ENCODE results near the gene TRIM16. TPM values are rescaled to one million over a fixed set of nuclear protein-coding genes. Genes with fewer than 3 reads are reported as not detected.
"Not testable (repeated sequence)": the region's sequence is repeated elsewhere in the genome, so short reads cannot be mapped to it uniquely, and the experiment has no call there.

Gene TRIM16
- polyA plus RNA-seq, 4 donors = 22.3 to 25.7 (median 24.8) TPM

DNA sequence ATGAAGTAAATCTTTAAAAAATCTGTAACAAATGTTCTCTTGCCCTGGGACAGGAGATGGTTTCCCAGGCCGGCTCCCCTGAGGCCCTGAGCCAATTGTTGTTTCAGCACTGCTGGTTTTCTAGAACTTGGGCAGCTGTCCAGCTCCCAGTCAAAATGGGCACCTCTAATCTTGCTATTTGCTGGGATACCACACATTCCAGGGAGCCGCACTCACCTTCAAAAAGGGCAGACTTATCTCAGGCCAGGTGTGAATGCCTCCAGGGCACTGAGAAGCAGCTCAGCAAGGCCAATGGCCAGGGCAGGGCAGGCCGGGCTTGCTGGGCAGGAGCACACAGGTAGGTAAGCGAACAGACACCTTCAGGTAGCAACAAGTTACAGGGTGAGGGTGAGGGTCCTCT lies 24.4 kb downstream of the TRIM16 start:
- no peak for DNase-seq (ENCODE audit: low read depth in 4 of 4, low spot score in 3 of 4)

DNA sequence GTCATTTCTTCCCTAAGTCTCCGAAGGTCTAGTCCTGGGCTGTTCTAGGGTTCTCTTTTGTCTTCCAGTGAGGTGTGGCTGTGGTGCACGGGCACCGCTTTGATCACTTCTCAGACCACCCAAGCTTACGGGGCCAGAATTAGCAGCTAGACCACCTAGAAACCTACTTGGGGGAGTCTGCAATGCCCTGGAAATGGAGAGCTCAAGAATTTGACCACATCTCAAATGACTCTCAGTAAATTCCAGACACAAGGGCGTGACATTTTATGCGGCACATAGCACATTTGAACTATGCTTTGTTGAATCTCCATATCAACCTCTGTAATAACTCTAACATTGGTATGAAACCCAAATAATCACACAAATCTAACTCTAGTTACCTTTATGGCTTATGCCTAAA lies 24.9 kb downstream of the TRIM16 start:
- no peak for DNase-seq (ENCODE audit: low read depth in 4 of 4, low spot score in 3 of 4)

DNA sequence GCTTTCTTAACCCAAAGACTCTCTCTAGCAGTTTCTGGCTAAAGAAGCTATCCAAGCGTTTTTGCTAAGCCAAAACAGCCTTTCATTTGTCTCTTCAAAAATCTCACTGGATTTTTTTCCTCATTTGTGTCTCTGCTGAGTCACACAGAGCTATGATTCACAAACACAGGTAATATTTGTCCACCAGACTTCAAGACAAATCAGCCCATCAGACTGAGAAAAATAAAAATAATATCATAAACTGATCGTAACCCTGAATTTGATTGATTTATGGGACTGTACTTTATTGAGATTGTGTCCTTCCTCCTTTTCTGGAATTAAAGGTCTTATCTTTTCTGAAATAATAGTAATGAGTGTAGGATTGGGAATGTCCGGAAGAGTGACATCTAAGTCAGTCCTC lies 25.8 kb downstream of the TRIM16 start:
- no peak for DNase-seq (ENCODE audit: low read depth in 4 of 4, low spot score in 3 of 4)

DNA sequence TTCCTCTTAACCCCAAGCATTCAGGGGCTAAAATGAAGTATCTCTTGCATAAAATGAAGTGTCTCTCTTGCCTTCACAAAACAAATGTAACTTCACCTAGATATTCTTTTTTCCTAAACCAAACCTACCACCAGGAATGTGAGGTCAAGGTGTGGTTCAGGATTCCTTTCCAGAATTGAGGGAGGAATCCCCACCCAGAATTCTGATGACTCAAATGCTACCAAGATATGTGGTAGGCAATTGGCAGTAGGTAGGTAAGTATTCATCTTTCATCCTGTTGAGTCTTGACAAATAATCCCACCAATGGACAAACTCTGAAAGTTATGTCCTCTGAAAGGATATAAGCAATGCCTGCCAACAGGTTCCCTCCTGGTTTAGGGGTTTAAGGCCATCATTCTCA lies 26.2 kb downstream of the TRIM16 start:
- DNase-seq (ENCODE audit: low read depth in 4 of 4, low spot score in 3 of 4) = no peak

DNA sequence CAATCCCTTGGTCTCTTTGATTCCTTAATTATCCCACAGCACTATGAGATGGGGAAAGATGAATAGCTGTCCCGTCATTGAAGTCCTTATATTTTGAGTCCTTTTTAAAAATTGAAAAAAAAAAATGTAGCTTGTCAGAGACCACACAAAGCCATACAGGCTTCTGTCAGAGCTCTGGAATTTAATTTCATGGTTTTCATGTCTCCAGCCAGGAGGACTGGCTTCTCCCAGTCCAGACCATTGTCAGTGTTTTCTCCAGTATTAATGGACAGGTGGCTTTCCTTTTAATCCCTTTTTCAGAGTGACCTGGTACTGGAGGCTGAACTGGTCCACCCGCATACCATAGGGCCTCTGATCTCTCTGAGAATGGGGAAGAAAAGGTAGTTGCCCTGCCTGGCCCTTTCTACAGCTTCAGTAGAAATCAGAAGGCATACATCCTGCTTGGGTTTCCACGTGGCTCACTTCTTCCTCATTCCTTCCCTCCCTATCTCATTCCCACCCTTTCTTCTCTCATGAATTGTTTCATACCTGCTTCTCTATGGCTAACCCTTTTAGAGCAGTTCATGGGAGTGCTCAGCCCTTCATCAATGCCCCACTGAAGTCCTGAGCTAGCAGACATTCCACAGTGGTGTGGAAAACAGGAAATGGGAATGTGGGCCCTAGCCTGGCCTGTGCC lies 29.1 kb downstream of the TRIM16 start:
- DNase-seq (ENCODE audit: low read depth in 4 of 4, low spot score in 3 of 4) = no peak

DNA sequence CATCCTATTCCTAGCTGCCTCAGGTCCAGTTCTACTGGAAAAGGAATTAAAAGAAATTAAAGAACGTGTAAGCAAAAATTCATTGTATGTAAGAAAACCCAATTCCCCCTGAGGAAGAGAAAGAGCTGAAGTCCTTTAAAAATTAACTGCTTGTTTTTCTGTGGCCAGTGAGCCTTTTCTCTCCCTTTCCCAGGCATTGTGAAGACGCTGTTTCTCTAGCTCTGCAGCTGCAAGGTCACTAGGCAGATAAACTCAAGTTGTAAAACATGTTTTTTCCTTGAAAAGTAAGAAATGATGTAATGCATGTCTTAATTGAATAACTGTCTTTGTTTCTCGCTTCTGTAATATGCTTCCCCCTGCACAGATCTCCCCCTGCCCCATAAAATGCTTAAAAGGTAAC lies 29.7 kb downstream of the TRIM16 start:
- DNase-seq (ENCODE audit: low read depth in 4 of 4, low spot score in 3 of 4) = not testable (repeated sequence)

DNA sequence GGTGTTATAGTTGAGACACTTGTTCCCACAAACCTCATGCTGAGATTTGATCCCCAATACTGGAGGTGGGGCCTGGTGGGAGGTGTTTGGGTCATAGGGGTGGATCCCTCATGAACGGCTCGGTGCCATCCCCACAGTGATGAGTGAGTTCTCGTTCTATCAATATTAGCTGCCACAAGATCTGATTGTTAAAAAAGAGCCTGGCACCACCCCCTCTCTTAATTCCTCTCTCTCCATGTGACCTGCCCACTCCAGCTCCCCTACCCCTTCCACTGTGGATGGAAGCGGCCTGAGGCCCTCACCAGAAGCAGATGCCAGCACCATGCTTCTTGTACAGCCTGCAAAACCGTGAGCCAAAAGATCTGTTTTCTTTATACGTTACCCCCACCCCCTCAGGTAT lies 31.2 kb downstream of the TRIM16 start:
- DNase-seq (ENCODE audit: low read depth in 4 of 4, low spot score in 3 of 4) = no peak

DNA sequence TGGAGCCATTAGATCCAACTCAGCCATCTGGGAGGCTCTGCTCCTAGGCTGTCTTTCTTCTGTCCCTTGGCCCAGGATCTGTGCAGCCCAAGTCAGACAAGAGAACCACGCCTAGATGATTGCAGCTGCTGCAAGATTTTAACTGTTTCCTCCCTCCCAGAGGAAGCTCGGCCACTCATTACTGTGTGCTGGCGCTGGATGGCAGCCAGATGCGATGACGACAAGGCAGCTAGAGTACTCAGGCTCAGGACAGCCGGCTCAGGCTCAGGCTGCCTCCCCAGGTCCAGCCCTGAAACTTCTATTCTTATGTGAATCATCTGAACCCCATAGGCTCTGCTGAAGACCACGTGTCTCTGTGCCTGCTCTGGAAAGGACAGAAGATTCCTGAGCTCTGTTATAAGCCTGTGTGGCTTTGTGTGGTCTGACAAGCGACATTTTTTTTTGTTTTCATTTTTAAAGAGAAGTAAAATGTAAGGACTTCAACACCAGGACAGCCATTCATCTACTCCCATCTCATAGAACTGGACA lies 32.5 kb downstream of the TRIM16 start:
- DNase-seq (ENCODE audit: low read depth in 4 of 4, low spot score in 3 of 4) = peak; percentile 78 to 89 (median 85)

DNA sequence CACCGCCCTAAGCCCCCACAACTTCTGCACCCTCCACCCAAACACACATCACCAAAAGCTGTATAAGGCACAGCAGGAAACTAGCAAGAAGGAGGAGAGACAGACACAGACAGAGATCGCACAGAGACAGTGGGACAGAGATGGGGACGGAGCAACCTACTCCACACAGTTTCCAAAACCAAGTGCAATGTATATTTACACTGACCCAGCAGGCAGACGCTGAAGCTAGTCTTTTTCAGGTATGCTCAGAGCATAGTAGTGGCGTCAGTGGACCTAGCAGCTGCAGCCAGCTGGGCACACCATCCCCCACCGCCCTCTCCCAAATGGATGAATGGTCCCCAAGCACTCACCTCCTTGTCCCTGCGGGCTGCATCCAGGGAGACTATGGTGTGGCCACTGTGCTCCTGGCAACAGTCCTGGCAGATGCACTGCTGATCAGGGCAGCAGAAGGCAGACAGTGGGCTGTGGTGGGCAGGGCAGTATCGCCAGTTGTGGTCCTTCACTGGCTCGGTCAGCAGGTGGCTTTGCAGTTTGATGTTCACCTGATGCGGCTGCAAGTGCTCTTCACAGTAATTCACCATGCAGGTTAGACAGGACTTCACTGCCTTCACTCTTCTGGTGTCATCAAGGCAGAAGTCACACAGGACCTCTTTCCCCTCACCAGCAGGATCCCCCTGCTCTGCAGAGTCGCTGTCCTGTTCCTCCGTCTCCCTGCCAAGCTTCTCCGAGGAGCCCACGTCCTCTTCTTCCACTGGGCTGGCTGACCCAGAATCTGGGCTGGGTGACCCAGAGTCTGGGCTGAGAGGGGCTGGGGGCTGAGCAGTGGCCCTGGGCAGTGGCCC lies 33.1 kb downstream of the TRIM16 start:
- no peak for DNase-seq (ENCODE audit: low read depth in 4 of 4, low spot score in 3 of 4)

DNA sequence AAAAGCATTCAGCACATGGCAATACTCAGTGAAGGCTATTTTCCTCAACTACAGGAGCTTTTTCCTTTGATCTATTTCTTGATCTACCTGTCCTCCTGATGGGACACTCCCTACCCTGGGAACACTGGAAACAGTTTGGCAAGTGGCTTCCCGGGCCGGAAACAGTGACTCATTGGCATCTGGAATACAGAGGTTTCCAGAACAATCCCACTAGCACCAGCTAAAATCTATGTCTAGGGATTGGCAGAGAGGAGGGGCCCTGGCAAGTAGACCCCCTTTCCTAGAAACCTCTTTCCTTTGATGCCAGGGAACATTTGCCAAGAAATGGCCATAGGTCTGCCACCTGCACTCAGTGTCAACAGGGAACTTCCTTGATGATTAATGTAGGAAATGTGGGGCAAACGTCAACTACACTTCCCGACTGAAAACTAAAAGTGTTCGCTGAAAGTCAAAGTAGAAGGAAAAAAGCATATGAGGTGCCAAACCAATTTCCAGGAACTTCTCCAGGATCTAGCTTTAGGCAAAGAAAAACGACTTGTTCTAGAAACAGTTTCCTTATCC lies 34.2 kb downstream of the TRIM16 start:
- DNase-seq (ENCODE audit: low read depth in 4 of 4, low spot score in 3 of 4) = no peak

DNA sequence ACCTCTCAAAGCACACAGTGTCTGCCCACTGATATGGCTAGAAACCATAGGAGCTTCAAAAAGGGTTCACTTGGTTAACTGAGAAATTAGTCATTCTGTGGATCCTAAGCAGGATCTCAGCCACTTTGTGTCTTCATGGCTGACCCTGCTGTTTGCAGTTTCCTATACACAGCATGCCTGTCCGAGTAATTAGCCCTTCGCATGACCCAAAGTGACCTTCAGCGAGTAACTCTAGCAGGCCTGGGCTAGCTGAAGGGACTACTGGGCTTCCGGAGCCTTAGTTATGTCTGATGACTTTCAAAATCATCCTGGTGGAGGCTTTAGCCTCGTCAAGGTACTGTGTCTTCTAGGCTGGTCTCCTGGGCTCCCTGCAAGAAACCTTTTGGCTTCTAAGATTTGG lies 35.7 kb downstream of the TRIM16 start:
- DNase-seq (ENCODE audit: low read depth in 4 of 4, low spot score in 3 of 4) = no peak

DNA sequence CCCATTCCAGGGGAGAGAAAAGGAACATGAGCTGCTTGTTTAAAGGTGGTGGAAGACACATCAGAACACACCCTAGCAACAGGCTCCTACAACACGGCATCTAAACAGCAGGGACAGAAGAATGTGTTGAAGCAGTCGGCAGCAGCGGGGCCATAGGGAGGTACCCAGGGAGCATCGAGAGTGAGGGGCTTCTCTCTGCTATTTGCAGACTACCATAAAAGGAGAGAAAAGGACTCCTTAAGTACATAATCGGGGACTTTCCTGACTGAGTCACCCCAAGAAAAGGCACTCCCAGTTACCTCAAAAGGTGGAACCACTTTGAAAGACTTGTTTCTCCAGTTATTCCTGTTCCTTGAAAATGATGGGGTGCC lies 38.2 kb downstream of the TRIM16 start:
- DNase-seq (ENCODE audit: low read depth in 4 of 4, low spot score in 3 of 4) = not testable (repeated sequence)

DNA sequence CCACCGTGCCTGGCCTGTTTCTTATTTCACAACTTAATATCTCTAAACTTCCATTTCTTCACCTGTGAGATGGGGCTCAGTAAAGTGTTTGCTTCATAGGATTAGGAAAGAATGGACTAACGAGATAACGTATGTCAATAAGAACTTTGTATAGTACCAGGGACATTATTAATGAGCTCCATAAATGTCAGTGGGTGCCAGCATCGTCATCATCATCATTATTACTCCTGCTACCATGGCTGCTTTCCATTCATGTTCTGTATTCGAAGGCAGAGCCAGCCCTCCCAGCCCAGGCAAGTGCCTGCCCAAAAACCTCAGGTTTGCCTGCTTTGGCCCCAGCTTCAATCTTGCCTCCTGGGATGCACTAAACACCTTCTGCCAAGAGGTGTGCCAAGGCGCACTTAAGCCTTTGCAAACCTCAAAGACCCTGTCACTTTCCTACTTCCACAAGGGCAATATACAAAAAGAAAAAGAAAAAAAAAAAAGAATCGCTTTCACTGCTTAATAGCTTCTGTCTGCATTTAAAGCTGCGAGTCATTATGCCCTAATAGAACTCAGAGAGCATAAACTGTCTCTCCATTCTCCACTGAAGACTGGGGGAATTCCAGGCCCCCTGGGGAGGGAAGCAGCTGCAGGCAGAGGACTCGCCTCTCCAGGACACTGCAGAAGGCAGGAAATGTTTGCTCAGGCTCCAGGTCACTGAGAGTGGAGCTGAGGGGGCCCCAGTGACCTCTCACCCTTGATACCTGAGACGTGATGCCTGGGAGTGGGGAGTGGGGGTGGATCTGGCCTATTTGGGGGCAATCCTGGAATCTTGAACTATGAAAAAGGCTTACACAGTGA lies 38.8 kb downstream of the TRIM16 start:
- DNase-seq (ENCODE audit: low read depth in 4 of 4, low spot score in 3 of 4) = not testable (repeated sequence)

DNA sequence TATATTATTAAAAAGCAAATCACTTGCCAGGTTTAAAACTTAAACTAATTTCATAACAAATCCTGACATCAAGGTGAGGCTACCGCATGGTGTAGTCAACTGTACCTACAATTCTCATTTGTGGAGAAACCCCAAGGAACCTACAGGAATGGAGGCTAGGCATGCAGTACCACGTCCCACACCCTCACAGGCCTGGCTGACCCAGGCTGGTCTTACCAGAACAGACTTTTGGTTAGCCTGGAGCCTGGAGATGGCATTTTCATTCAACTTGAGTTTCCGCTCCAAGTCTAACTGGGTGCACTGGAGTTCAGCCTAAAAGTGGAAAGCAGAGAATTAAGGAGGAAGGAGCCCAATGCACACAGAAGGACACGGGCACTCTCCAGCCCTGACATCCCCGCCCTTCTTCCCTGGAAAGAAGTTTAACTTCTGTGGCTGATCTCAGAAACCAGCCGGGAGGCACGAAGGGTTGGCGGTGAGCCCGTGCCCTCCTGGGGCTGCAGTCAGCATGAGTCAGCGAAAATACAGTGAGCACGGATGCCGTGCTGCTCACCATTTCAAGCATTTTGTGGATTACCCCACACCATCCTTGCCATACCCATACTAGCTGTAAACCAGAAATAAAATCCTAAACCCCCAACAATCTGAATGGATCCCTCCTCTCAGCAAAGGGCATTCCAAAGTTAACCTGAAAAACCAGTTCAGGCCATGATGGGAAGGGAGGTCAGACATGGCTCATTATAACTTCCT lies 41.4 kb downstream of the TRIM16 start:
- not testable (repeated sequence) for DNase-seq (ENCODE audit: low read depth in 4 of 4, low spot score in 3 of 4)

DNA sequence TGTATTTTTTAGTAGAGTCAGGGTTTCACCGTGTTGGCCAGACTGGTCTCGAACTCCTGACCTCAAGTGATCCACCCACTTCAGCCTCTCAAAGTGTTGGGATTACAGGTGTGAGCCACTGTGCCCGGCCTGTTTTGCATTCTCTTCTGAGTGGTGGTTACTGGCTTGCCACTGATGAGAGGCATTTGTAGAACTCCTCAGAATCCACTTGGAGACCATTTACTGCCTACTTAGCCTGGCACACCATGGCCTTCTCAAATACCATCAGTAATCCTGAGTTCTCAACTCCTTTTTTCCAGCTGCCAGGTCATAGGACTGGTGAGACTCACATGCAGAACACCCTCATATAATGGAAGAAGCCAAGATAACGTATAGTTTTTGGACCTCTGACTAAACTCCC lies 42.1 kb downstream of the TRIM16 start:
- DNase-seq (ENCODE audit: low read depth in 4 of 4, low spot score in 3 of 4) = not testable (repeated sequence)

DNA sequence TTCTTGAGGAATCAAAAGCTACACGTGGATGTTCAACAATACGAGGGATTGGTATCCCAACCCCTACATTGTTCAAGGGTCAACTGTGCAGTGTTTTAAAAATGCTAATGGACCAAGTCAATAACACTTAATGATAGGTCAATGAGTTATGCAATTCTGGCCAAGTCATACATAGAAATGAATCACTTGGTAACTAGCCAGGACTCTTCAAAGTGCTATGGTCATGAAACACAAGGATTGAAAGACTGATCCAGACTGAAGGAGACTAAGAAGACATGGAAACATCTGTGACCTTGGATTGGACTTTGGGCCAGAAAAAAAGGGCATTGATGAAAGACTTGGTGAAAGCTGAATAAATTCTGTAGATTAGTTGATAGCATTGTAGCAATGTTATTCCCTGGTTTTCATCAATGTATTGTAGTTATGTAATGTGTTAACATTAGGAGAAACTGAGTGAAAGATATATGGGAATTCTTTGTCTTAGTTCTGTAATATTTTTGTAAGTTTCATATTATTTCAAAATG lies 53.1 kb downstream of the TRIM16 start:
- DNase-seq (ENCODE audit: low read depth in 4 of 4, low spot score in 3 of 4) = not testable (repeated sequence)

DNA sequence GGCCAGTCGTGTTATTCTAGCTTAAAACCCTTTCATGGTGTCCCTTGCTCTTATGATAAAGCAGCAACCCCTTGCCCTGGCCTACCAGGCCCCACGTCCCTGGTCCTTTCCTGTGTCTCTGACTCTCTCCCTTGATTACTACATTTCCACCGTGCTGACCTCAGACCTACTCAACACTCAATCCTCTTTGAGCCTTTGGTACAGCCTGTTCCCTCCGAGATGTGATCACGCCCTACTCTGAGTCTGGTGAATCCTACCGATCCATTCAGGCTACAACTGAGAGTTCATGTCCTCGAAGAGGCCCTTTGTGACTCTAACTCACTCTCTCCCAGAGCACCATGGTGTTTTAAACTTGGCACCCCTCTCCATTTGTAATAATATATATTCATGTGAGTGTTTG lies 54.1 kb downstream of the TRIM16 start:
- DNase-seq (ENCODE audit: low read depth in 4 of 4, low spot score in 3 of 4) = not testable (repeated sequence)

DNA sequence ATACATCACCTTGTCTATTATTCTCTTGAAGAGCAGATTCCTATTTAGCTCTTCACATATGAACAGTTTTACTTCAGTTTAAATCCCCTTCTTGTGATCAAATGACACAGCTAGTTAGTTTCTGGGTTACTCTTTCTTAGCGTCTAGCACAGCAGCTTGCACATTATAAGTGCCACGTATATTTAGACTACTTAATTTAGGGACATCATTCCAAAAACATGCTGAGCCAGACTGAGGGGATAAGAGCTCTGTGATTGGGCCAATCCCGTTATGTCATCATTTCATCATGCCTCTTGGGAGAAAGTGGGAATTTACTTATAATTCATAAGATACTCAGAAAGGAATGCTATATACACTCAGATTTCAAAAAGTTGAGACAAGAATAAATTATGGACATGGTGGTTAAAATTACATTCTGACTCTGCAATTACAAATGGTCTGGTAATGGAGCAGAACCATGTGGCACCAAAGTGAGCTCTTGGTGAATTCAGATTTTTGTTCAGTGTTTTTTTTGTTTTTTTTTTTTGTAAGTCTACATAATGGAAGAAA lies 60.4 kb downstream of the TRIM16 start:
- not testable (repeated sequence) for DNase-seq (ENCODE audit: low read depth in 4 of 4, low spot score in 3 of 4)

DNA sequence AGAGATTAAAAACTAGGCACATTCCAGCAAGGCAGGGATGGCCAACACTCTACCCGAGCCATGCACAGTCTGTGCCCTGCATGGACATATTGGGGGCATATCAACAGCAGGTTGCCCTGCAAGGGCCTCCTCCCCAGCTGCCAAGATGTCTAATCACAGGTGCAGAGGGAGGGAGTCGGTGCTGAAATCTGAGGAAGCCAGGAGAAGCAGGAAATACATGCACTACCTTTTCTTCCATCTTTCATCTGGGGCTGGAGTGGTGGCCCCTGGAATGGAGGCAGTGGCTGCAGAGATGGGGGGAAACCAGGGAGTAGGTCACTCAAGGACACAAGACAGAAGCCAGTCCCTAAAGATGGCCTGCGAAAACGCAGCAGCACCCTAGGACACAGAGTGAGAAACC lies 60.9 kb downstream of the TRIM16 start:
- DNase-seq (ENCODE audit: low read depth in 4 of 4, low spot score in 3 of 4) = not testable (repeated sequence)

Data from right renal pelvis (tissue), 4 donors.